COLO829 (cell line): ENCODE measurements around the gene ANKRD31.
"Not testable (repeated sequence)": the region's sequence is repeated elsewhere in the genome, so short reads cannot be mapped to it uniquely, and the experiment has no call there.

ENCODE experiments used
- DNase-seq: peaks from one replicate; pipeline ENCODE4 v3.0.0; 2012; ENCODE audit warnings: low spot score

ANKRD31 gene

GRCh38 chr5:75236322-75237316 is at the start of gene ANKRD31:
TSS of gene ANKRD31 (minus strand) at chr5:75236878. CDS start at chr5:75236686, 192 bp downstream.
- DNase-seq: peak; percentile 58

- no peak for DNase-seq
Measured at GRCh38 chr5:75286211-75286773, 49.6 kb upstream of the ANKRD31 start.

GRCh38 chr5:75282581-75282980 is 45.9 kb upstream of the ANKRD31 start:
- DNase-seq: no peak

- no peak for DNase-seq
Measured at GRCh38 chr5:75281716-75282465, 45.2 kb upstream of the ANKRD31 start.

GRCh38 chr5:75279321-75279720 is 42.6 kb upstream of the ANKRD31 start:
- no peak for DNase-seq

- no peak for DNase-seq
Measured at GRCh38 chr5:75277463-75277862, 40.8 kb upstream of the ANKRD31 start.

GRCh38 chr5:75275756-75276155 is 39.1 kb upstream of the ANKRD31 start:
- no peak for DNase-seq

- DNase-seq: no peak
Measured at GRCh38 chr5:75275147-75275546, 38.5 kb upstream of the ANKRD31 start.

- DNase-seq: no peak
Measured at GRCh38 chr5:75274486-75274885, 37.8 kb upstream of the ANKRD31 start.

GRCh38 chr5:75270605-75271004 is 33.9 kb upstream of the ANKRD31 start:
- not testable (repeated sequence) for DNase-seq

- DNase-seq: peak; percentile 3
Measured at GRCh38 chr5:75265731-75266130, 29.1 kb upstream of the ANKRD31 start.

GRCh38 chr5:75262271-75262670 is 25.6 kb upstream of the ANKRD31 start:
- DNase-seq: no peak

GRCh38 chr5:75260708-75261107 is 24.0 kb upstream of the ANKRD31 start:
- DNase-seq: no peak

- not testable (repeated sequence) for DNase-seq
Measured at GRCh38 chr5:75250452-75250851, 13.8 kb upstream of the ANKRD31 start.

- no peak for DNase-seq
Measured at GRCh38 chr5:75245023-75245422, 8.3 kb upstream of the ANKRD31 start.

- no peak for DNase-seq
Measured at GRCh38 chr5:75243510-75243909, 6.8 kb upstream of the ANKRD31 start.

GRCh38 chr5:75243100-75243499 is 6.4 kb upstream of the ANKRD31 start:
- DNase-seq: no peak

GRCh38 chr5:75242067-75242466 is 5.4 kb upstream of the ANKRD31 start:
- DNase-seq: no peak

GRCh38 chr5:75239681-75240080 is 3.0 kb upstream of the ANKRD31 start:
- no peak for DNase-seq

- DNase-seq: no peak
Measured at GRCh38 chr5:75235711-75236110, 967 bp downstream of the ANKRD31 start.

GRCh38 chr5:75234251-75234650 is 2.4 kb downstream of the ANKRD31 start:
- DNase-seq: no peak

GRCh38 chr5:75226916-75227315 is 9.8 kb downstream of the ANKRD31 start:
- DNase-seq: no peak

GRCh38 chr5:75225506-75225905 is 11.2 kb downstream of the ANKRD31 start:
- DNase-seq: no peak
